ENCODE data around the gene NFAT5. TPM values are rescaled to one million over a fixed set of nuclear protein-coding genes. Genes with fewer than 3 reads are reported as not detected.

NFAT5 gene
- total RNA-seq, 1 experiment from 2014 or later = 21.0 TPM

GRCh38 chr16:69579783-69580481, 14.2 kb downstream of the NFAT5 start:
- Histone ChIP-seq H2BK20ac (ENCODE audit: low read depth, low read length, poor library complexity, severe bottlenecking) (no peak overlapping the region), H4K20me1 (ENCODE audit: control insufficient read depth, insufficient read depth, insufficient read length) (no peaks in the 10 kb centered on the region), H3K27ac (ENCODE audit: insufficient read length, low read depth, low read length) (no peak overlapping the region), H3K23ac (ENCODE audit: insufficient read length, low read depth, low read length) (no peak overlapping the region), H4K91ac (ENCODE audit: insufficient read length, low read depth, low read length) (no peak overlapping the region), H3K4me2 (ENCODE audit: insufficient read depth, insufficient read length, low read length) (no peak overlapping the region), H3K4me1 (ENCODE audit: insufficient read depth, low read length) (no peaks in the 10 kb centered on the region), H3T11ph (ENCODE audit: low read length) (no peak overlapping the region), H3K4ac (ENCODE audit: low read depth, low read length) (no peak overlapping the region), H2AK5ac (ENCODE audit: insufficient read length, low read length) (no peak overlapping the region), H2AFZ (ENCODE audit: low read length) (no peak overlapping the region), H3K14ac (ENCODE audit: insufficient read depth, low read length) (no peak overlapping the region), H2BK5ac (ENCODE audit: insufficient read length, low read length) (no peak overlapping the region), H3K9ac (ENCODE audit: extremely low read depth, insufficient read length, low read length) (no peak overlapping the region), H4K5ac (ENCODE audit: insufficient read length, low read depth, low read length) (no peak overlapping the region), H3K9me3 (ENCODE audit: control insufficient read depth, low read depth, low read length) (no peaks in the 10 kb centered on the region), H2BK15ac (ENCODE audit: low read depth, low read length) (no peak overlapping the region), H4K8ac (replicated peaks; ENCODE audit: insufficient read length, low read depth, low read length) (no peak overlapping the region), H3K79me2 (ENCODE audit: insufficient read depth, low read length) (no peaks in the 10 kb centered on the region; the same call in 1 of the 2 replicates), H2BK120ac (ENCODE audit: low read depth, low read length, poor library complexity, severe bottlenecking) (no peak overlapping the region), H3K18ac (ENCODE audit: insufficient read length, low read depth, low read length) (no peak overlapping the region), H3K79me1 (ENCODE audit: insufficient read depth, low read depth, low read length, poor library complexity, severe bottlenecking) (no peaks in the 10 kb centered on the region), H2BK12ac (ENCODE audit: insufficient read length, low read depth, low read length) (no peak overlapping the region), H3K27me3 (ENCODE audit: insufficient read depth, low read length) (no peaks in the 10 kb centered on the region), H3K56ac (ENCODE audit: insufficient read length, low read depth, low read length) (no peak overlapping the region), H3K23me2 (ENCODE audit: insufficient read length, low read depth, low read length, poor library complexity, severe bottlenecking) (no peaks in the 10 kb centered on the region)
- DNase-seq = no peak
- no peak for TF ChIP-seq CTCF (conservative IDR thresholded peaks at IDR 0.05)
- no CpG with 5 or more reads among the region's 2 CpGs for WGBS (ENCODE audit: extremely low coverage, insufficient read length, low lambda C conversion rate)
- Mint-ChIP-seq H3K36me3 (ENCODE audit: insufficient read depth in 1 of 3, low read depth in 3 of 3) (no peaks in the 10 kb centered on the region; a peak in 1 of 7 replicates), H3K27ac (no peak overlapping the region), H3K4me3 (no peak overlapping the region), H3K27me3 (ENCODE audit: low read depth) (no peaks in the 10 kb centered on the region), H3K4me1 (0 out of 4 replicates have a peak, but pooled peaks cover 0 to 5% of the 10 kb centered on the region in 2 experiments), H3K9me3 (no peaks in the 10 kb centered on the region)

All from H9 (cell line).